HG03108 (cell line): ENCODE data around the gene MGAT5.
"Not testable (repeated sequence)": the region's sequence is repeated elsewhere in the genome, so short reads cannot be mapped to it uniquely, and the experiment has no call there.

Source experiments
- ATAC-seq: cut with Tn5 transposase; IDR thresholded peaks from one replicate; pipeline ENCODE4 v1.9.1; 2021; ENCODE audit warnings: moderate library complexity; ENCODE audit not compliant: unreplicated experiment

Gene MGAT5

GRCh38 chr2:134275058-134275862 lies 21.4 kb downstream of the MGAT5 start:
- ATAC-seq, result peak; percentile 79

GRCh38 chr2:134276381-134277172 lies 22.7 kb downstream of the MGAT5 start:
- ATAC-seq, result no peak

GRCh38 chr2:134277223-134277622 lies 23.4 kb downstream of the MGAT5 start:
- ATAC-seq, result no peak

- no peak for ATAC-seq
These were observed 24.7 kb downstream of the MGAT5 start for GRCh38 chr2:134278553-134278952.

- no peak for ATAC-seq
These were observed 25.5 kb downstream of the MGAT5 start for GRCh38 chr2:134279417-134279816.

- ATAC-seq, result no peak
These were observed 26.4 kb downstream of the MGAT5 start for GRCh38 chr2:134280231-134280630.

GRCh38 chr2:134280726-134281125 lies 26.9 kb downstream of the MGAT5 start:
- ATAC-seq, result no peak

- no peak for ATAC-seq
These were observed 28.0 kb downstream of the MGAT5 start for GRCh38 chr2:134281815-134282419.

GRCh38 chr2:134282629-134283400 lies 28.9 kb downstream of the MGAT5 start:
- peak; percentile 88 for ATAC-seq

GRCh38 chr2:134283661-134284060 lies 29.8 kb downstream of the MGAT5 start:
- ATAC-seq, result no peak

GRCh38 chr2:134284119-134284670 lies 30.3 kb downstream of the MGAT5 start:
- no peak for ATAC-seq

GRCh38 chr2:134287323-134287722 lies 33.5 kb downstream of the MGAT5 start:
- ATAC-seq, result peak; percentile 32

- no peak for ATAC-seq
These were observed 34.9 kb downstream of the MGAT5 start for GRCh38 chr2:134288814-134289213.

- no peak for ATAC-seq
These were observed 35.4 kb downstream of the MGAT5 start for GRCh38 chr2:134289225-134289624.

GRCh38 chr2:134290358-134290757 lies 36.5 kb downstream of the MGAT5 start:
- peak; percentile 50 for ATAC-seq

GRCh38 chr2:134292514-134292913 lies 38.6 kb downstream of the MGAT5 start:
- no peak for ATAC-seq

- ATAC-seq, result no peak
These were observed 40.1 kb downstream of the MGAT5 start for GRCh38 chr2:134293719-134294537.

- not testable (repeated sequence) for ATAC-seq
These were observed 40.7 kb downstream of the MGAT5 start for GRCh38 chr2:134294598-134294997.

- ATAC-seq, result no peak
These were observed 41.6 kb downstream of the MGAT5 start for GRCh38 chr2:134295441-134295840.

GRCh38 chr2:134296301-134296700 lies 42.4 kb downstream of the MGAT5 start:
- no peak for ATAC-seq
